ENCODE measurements around the gene IGSF9B. TPM values are rescaled to one million over a fixed set of nuclear protein-coding genes. Genes with fewer than 3 reads are reported as not detected.

The IGSF9B gene
- total RNA-seq, 1 donor from 2014 or later, result 2.0 TPM

DNA sequence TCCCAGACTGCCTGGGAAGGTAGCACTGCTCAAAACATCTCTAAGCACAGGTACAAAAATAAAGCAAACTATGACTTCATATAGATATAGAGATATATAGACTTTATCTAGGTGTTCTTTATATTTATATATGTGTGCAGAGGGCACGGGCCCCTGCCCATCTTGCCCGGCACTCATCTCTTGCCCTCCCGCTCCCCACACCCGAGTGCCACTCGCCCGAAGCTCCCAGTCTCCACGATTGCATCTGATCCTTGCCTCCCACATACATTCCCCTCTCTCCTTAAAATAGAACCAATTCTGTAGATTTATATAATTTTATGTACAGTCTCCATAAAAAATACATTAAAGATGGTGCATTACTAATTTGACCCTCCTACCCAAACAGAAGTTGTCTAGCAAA lies 55.5 kb downstream of the IGSF9B start:
- DNase-seq (ENCODE audit: low read depth), result no peak

DNA sequence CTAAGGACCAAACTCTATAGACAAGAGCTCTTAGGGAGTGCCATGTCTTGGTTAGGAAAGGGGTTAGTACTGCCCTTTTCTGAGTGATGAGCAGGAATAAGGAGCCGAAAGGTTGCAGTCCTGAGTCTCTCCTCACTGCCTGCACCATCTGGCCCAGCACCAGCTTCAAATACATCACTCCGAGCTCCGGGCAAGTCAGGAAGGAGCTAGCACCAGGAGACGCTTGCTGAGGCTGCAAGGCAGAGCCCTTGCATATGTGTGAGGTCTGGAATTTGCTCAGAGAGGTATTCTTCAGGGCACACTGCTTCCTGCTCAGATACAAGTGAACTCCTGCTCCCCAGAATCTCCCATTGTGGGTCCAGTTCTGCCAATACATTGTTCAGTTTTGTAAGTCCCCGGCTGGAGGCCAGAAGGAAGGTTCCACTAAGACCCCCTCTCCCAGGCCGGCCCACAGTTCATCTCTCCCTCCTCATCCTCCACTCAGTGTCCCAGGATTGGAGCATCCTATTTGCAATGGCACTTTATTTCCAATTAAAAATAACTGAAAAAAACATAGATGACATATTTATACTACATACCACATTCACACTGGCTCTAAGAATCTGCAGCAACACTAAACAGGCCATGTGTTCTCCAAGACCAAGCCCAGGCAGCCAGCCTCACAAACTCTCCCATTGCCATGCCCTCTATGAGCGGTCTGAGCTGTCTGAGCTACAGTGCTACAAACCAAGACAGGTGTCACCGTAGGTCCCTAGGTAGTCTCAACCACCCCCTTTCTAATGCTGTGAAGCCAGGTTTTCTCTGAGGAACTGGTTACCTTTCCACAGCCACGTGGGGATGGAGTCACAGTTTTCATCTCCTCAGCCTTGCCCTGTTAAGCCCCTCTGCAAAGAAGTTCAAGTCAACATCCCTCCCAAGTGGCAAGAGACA lies 56.3 kb downstream of the IGSF9B start:
- no peak for DNase-seq (ENCODE audit: low read depth)

DNA sequence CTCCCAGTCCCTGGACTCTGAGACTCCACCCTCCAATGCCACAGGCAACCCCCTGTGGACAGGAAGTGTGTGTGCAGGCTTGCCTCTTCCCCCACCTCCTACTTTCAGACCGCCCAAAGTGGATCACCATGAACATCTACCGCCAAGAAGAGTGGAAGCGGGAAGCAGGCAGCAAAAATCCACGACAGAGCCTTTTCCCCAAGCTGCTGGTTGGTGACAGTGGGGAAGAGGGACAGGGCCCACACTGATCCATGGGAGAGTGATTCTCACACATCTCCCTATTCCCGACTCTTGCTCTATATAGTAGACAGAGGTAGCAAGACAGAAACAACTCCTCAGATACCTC lies 58.0 kb downstream of the IGSF9B start:
- no peak for DNase-seq (ENCODE audit: low read depth)

DNA sequence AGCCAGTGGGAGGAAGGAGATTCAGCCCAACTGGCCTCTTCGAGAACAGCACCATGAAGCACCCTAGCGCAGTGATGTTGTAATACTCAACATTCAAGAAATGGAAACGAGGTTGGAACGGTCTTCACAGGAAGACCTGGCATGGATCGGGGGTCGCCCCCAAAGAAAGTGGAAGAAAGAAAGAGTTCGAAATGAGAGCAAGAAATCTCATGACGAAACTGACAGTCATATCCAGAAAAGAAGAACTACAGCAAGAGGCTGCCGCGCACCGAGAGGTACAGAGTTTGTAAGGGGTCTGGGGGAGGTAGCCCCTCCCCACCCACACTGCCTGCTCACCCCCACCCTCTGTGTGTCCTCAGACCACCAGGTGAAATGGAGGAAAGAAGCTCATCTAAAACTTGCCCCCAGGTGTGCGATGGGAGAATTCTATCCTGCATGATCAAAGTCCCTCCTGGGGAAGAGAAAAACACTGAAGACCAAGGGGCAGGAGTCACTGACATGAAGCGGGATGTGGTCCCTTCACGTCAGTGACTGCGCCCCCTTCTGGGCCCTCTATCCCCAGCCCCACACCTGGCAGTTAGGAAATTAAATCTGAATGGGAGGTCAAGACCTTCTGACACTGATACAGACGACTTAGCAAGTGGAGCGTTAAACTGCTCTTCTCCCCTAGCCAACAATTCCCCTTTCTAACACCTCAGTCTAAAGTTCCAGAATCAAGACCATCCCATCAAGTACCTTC lies 58.6 kb downstream of the IGSF9B start:
- DNase-seq (ENCODE audit: low read depth), result no peak

DNA sequence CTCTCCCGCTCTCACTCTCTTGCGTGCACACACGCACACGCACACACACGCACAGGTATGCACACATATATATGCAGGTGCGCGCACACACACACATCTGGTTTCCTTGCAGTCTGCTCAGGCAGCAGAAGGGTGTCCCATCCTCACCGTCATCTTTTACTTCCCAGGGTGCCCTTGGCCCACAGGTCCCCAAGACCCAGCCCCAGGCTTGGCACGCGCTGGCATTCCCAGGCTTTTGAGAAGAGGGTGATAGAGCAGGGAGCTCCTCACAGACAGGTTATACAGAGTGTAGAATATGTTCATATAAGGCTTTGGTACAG lies 59.5 kb downstream of the IGSF9B start:
- no peak for DNase-seq (ENCODE audit: low read depth)

DNA sequence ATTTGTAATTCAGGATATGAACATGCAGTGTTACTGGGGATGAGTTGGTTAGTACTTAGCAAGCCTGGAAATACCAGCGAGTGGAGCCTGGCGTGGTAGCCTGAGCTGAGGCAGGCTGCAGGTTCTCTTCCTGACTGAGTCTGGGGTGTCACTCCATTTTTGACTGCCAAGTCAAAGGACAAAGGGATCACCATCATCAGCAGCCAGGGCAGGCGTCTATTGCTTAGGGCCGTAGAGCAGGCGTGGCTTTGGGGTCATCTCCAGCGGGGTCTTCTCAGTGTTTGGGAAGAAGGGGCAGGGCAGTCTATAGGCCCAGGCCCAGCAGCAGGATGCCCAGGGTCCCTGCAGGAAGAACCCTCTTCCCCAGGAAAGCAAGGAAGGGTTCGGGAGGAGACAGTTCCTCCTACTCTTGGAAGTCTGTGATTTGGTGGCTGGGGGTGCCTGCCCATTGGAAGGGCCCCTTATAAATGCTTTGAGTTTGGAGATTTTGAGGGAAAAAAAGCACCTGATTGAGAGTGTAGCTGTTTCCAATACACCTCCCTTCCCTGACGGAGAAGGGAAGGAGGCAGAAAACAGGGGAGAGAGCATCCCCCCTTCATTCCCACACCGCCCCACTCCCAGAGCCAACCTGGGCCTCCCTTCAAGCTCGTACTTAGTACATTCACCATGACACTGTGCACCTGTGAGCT lies 60.0 kb downstream of the IGSF9B start:
- DNase-seq (ENCODE audit: low read depth), result no peak

DNA sequence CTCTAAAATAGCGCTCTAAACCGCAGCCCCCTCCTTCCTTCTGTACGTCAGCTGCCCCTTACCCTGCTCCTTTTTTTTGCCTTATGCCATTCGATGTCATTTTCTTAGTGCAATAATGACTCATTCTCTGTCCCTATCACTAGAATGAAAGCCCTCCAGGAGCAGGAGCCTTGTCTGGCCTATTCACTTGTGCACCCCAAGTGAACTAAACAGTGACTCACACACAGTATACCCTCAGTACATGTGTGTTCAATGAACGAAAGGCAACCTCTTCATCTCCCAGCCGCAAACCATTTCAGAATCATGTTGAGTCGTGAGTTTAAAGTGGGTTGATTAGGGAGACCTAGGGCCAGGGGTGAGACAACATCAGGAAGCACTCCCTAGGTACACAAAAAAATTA lies 60.7 kb downstream of the IGSF9B start:
- DNase-seq (ENCODE audit: low read depth), result no peak

DNA sequence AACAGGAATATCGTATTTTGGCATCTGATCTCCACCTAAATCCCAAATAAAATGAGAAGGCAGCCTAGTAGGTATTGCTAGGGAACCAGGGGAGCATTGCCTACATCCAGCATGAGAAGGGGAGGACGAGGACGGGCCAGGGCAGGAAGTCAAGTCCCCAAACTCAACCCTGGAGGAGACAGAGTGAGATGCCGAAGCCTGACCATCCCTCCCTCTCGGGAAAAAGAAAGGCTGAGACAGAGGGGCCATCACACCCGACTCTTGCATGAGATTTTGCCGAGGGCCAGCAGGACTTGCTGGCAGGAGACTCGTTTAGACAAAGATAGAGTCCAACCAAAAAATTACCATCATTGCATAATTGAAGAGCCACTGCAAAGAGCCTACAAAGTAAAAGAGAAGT lies 61.2 kb downstream of the IGSF9B start:
- no peak for DNase-seq (ENCODE audit: low read depth)

DNA sequence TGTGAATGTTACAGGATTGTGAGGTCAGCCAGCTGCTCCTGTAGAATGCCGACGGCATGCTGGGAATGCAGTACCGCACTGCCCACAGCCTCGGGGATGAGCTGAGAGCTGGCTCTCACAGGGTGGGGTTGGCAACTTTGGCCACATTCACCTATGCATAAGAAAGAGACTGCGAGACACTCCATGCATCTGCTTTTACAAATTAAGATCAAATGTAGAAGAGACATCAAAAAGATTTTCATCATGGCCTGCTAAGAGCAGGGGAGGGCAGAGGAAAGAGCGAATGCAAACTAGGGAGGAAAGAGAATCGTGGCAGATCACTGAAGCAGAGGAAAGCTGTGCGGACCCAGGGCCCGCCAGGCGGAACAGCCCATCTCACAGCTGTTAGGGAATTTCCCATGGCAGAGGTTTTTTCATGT lies 61.7 kb downstream of the IGSF9B start:
- DNase-seq (ENCODE audit: low read depth), result no peak

DNA sequence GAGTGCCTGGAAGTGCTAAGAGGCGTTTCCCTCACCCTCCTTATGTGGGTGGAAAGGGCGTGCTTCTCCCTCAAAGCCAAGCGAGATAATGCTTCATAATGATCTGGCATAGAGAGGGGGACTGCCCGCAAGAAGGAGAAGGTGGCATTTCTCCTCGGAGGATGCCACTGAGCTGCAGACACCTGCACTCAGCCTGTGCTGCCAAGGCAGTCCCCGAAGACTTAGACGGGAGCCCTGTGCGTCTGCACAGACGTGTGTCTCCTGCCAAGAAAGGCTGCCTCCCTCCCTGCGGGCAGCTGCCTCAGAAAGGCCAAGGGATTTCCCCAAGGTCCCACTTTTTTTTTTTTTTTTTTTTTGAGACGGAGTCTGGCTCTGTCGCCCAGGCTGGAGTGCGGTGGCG lies 63.4 kb downstream of the IGSF9B start:
- no peak for DNase-seq (ENCODE audit: low read depth)

DNA sequence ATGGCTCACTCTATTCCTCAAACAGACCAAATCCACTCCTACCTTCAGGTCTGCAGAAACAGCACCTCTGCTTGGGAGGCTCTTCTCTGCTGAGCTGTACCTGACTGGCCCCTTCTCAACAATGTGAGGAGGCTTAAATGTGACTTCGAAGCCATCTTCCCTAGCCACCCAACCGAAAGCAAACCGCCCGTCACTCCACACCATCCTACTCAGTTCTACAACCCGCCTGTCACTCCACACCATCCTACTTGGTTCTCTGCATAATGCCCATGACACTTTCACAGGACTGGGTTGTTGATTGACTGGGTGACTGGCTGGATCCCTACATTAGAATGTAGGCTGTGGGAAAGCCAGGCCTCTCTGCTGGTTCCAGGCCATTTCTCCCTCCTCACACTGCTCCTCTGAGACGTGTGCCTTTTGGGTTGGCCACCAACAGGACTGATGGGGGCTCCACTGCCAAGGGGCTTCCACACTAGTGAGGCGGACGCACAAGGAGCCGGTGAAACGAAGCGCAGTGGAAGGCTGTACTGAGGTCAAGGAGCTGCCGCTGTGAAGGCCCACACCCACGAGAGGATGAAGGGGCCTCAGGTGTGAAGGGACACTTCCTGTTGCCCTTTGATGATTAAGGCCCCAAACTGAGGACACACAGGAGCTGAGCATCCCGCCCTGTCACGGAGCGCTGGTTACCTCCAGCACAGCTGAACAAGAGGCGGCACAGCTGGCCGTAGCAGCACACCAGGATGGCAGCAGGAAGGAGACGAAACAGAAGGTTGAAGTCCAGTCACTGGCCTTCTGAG lies 64.0 kb downstream of the IGSF9B start:
- no peak for DNase-seq (ENCODE audit: low read depth)

DNA sequence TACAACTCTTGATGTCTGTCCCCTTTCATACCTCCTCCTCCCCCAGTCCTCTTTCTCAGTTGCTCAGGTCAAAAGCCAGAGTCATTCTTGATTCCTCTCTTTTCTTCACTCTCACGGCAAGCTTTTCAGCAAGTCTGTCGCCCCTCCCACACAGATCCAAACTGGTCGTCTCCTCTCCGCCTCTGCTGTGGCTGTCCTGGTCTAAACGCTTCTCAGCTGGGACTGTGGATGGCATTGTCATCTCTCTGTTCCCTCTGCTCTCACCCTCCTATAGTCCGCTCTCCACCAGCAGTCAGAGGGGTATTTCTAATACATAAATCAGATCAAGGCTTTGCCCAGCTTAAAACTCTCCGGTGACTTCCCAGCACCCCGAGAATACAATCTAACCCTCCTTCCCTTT lies 64.6 kb downstream of the IGSF9B start:
- no peak for DNase-seq (ENCODE audit: low read depth)

DNA sequence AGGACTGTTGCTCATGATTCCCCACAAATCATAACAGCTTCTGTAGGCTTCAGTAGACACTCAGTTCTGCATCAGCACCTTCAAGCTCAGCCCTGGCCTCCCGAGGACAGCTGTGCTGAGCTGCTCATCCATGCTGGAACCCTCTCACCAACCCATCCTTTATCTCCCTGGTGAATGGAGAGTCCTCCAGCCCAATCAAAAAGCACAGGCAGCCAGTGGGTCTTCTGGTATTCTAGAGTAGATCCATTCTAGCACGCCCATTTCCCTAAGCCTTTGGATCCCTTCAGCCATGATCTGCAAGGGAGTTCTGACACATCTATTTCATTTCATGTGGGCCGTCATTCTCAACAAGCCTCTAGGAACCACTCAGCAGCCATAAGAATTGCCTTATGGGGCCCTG lies 66.9 kb downstream of the IGSF9B start:
- no peak for DNase-seq (ENCODE audit: low read depth)

DNA sequence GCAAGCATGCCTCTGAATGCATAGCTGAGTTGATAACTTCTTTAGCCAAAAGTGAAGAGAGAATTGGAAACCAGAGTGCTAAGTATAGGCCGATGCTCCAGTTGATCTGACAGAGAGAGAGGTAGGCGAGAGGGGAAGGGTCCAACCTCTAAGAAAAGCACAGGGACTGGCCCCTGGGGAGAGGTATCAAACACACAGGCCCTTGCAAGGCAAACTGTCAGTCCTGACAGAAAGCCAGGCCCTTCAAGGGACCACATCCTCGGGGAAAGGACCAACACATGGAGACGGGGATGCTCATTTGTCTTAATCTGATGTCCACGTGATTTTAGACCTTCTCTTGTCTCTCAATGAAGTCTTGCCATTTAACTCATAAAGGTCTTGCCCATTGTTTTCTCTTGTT lies 67.6 kb downstream of the IGSF9B start:
- DNase-seq (ENCODE audit: low read depth), result no peak

DNA sequence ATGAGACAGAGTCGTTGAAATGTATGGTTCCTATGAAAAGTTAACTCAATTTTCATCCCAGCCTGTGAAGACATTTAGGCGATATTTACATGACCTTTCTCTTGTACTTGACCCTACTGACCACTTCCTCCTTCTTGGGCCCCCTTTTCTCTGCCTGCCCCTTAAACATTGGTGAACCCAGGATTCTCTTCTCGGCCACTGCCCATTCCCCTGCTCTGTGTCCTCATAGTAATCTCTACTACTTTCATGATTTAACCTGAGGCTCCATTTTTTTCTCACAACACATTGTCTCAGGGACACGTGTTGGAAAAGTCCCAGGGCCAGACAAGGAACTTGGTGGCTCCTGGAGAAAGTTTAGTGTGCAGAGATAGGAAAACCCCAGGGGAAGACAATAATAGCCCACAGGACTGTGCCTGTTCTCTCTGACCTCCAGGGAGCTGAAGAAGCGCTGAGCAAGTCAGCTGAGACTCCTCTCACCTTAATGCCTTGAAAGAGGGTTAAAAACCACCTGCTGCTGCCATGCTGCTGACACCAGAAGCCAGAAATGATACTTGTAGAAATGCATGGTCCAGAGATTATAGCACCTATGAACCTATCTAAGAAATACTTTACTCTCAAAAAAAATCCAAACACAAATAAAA lies 69.0 kb downstream of the IGSF9B start:
- no peak for DNase-seq (ENCODE audit: low read depth)

DNA sequence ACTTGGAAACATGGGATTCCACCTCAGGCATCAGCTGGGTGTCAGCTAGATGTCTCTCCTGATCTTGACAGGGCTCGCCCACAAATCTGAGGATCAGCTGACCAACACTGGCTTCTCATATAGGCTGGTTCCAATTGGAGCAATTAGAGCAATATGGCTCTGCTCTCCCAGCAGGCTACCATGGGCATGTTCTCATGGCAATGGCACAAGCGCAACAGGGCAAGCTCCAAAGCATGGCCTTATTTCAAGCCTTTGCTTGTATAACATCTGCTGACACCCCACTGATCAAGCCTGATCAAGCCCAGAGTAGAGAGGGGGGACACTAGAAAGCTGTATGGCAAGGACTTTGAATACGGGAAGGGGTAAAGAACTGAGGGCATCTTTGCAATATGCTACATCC lies 70.7 kb downstream of the IGSF9B start:
- DNase-seq (ENCODE audit: low read depth), result no peak

DNA sequence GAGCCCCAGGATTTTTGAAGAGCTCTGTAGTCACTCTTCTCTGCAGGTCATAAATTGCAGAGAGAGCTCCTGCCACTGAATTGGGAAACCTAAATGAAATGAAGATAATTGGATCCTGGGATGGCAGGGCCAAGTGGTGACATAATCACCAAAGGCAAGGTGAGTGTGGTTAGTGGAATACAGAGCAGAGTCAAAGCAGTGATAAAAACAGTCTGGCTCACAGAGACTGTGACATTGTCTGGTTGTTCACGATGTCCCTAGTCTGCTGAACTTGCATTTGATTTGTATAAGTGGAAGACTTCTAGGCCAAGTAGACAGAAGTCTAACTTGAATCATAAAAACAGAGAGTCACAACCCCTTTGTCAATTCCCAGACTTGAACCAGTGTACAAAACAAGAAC lies 84.6 kb downstream of the IGSF9B start:
- no peak for DNase-seq (ENCODE audit: low read depth)

DNA sequence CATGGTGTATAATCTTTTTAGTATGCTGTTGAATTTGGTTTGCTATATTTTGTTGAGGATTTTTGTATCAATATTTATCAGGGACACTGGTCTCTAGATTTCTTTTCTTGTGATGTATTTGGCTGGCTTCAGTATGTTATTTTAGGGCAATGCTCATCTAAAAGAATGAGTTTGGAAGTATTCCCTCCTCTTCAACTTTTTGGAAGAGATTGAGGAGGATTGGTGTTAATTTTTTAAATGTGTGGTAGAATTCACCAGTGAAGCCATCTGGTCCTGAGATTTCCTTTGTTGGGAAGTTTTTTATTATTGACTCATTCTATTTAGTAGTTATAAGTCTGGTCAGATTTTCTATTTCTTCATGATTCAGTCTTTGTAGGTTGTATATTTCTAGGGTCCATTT lies 89.3 kb downstream of the IGSF9B start:
- no peak for DNase-seq (ENCODE audit: low read depth)

DNA sequence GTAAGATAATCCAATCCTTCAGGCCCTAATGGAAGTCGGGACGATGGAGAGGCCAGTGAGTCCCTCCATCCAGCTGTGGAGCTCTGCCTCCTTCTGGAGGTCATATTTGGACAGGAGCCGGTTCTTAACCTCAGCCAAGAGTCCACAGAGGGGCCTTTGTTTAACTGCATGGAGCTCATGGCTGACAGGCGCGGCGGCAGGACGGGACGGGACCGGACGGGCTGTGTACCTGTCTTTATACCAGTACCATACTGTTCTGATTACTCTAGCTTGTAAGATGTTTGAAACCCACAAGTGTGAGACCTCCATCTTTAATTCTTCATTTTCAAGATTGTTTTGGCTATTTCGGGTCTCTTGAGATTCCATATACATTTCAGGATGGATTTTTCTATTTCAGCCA lies 91.3 kb downstream of the IGSF9B start:
- DNase-seq (ENCODE audit: low read depth), result no peak

DNA sequence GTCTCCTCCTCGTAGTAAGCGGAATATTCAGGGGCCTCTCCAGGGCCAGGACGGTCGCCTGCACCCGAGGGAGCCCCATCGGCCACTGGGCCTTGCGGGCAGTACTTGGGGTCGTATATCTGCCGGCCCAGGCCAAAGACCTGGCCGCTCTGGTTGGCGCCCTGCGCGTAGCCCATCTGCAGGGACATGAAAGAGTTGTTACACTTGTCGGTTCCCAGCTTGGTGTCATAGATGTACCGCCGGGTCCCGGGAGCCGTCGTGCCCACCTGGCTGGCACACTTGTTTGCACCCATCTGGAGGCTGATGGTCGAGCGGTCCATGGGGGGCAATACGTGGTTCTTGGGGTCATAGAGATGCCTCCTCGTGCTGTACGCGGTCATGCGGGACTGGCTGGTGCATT lies 92.0 kb downstream of the IGSF9B start:
- DNase-seq (ENCODE audit: low read depth), result no peak

DNA sequence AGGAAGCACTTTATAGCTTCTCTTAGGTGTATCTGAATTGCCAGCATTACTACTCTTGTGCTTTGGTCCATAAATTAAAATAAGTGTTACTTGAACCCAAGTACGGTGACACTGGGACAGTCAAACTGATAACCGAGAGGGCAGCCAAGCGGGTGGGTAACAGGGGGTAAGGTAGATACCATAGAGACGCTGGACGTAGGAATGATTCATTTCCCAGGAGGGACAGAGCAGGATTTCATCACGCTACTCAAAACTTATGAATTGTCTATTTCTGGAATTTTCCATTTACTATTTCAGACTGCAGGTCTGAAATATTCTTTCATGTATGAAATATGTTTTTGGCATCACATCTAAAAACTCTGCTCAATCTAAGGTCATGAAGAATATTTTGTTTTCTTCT lies 96.6 kb downstream of the IGSF9B start:
- DNase-seq (ENCODE audit: low read depth), result no peak
